ENCODE data around the gene SLC25A51.
A peak's percentile ranks its signal among the peaks of the same experiment; 100 is the strongest.
"Not testable (repeated sequence)": the region's sequence is repeated elsewhere in the genome, so short reads cannot be mapped to it uniquely, and the experiment has no call there.

Gene SLC25A51

GRCh38 chr9:37902796-37903646, 906 bp downstream of the SLC25A51 start:
- H3K27me3 ChIP-seq (ENCODE audit: insufficient read depth, insufficient read length): peaks cover 4% of the 10 kb centered on the region
- no peak for DNase-seq (ENCODE audit: low read depth, low spot score)
- peak overlapping the region; percentile 95 for H3K9ac ChIP-seq (ENCODE audit: insufficient read length, low read depth)
- H3K9me3 ChIP-seq (ENCODE audit: insufficient read depth, low read length): no peaks in the 10 kb centered on the region
- TF ChIP-seq ZNF274 (IDR thresholded peaks at IDR 0.05; ENCODE audit: low read depth, low read length): no peak
- no peak for TF ChIP-seq SUZ12 (IDR thresholded peaks at IDR 0.05; ENCODE audit: extremely low read depth, insufficient read depth, insufficient read length)
- no peak for TF ChIP-seq YY1 (IDR thresholded peaks at IDR 0.05; ENCODE audit: insufficient read depth, insufficient read length)
- peaks cover 5% of the 10 kb centered on the region for H3K4me1 ChIP-seq (ENCODE audit: insufficient read depth, insufficient read length)
- H3K4me3 ChIP-seq (ENCODE audit: insufficient read length, low read depth): peak overlapping the region; percentile 92
- H3K36me3 ChIP-seq (ENCODE audit: insufficient read depth, insufficient read length, low read length): peaks cover 28% of the 10 kb centered on the region

- H3K36me3 ChIP-seq (ENCODE audit: insufficient read depth, insufficient read length, low read length): peaks cover 34% of the 10 kb centered on the region
- peaks cover 5% of the 10 kb centered on the region for H3K4me1 ChIP-seq (ENCODE audit: insufficient read depth, insufficient read length)
- H3K9me3 ChIP-seq (ENCODE audit: insufficient read depth, low read length): no peaks in the 10 kb centered on the region
- H3K9ac ChIP-seq (ENCODE audit: insufficient read length, low read depth): no peak overlapping the region
- H3K4me3 ChIP-seq (ENCODE audit: insufficient read length, low read depth): no peak overlapping the region
- no peak for DNase-seq (ENCODE audit: low read depth, low spot score)
- H3K27me3 ChIP-seq (ENCODE audit: insufficient read depth, insufficient read length): peaks cover 4% of the 10 kb centered on the region
- TF ChIP-seq YY1 (IDR thresholded peaks at IDR 0.05; ENCODE audit: insufficient read depth, insufficient read length): no peak
- no peak for TF ChIP-seq ZNF274 (IDR thresholded peaks at IDR 0.05; ENCODE audit: low read depth, low read length)
- no peak for TF ChIP-seq SUZ12 (IDR thresholded peaks at IDR 0.05; ENCODE audit: extremely low read depth, insufficient read depth, insufficient read length)
These were observed 1.8 kb downstream of the SLC25A51 start for GRCh38 chr9:37902131-37902530.

GRCh38 chr9:37899041-37899440, 4.9 kb downstream of the SLC25A51 start:
- Histone ChIP-seq H3K4me1 (ENCODE audit: insufficient read depth, insufficient read length) (no peaks in the 10 kb centered on the region), H3K9me3 (ENCODE audit: insufficient read depth, low read length) (no peaks in the 10 kb centered on the region), H3K9ac (ENCODE audit: insufficient read length, low read depth) (no peak overlapping the region), H3K4me3 (ENCODE audit: insufficient read length, low read depth) (no peak overlapping the region), H3K27me3 (ENCODE audit: insufficient read depth, insufficient read length) (no peaks in the 10 kb centered on the region), H3K36me3 (ENCODE audit: insufficient read depth, insufficient read length, low read length) (peaks cover 62% of the 10 kb centered on the region)
- no peak for DNase-seq (ENCODE audit: low read depth, low spot score)
- TF ChIP-seq YY1 (IDR thresholded peaks at IDR 0.05; ENCODE audit: insufficient read depth, insufficient read length) (no peak), ZNF274 (IDR thresholded peaks at IDR 0.05; ENCODE audit: low read depth, low read length) (no peak)

- TF ChIP-seq SUZ12 (IDR thresholded peaks at IDR 0.05; ENCODE audit: extremely low read depth, insufficient read depth, insufficient read length) (no peak), ZNF274 (IDR thresholded peaks at IDR 0.05; ENCODE audit: low read depth, low read length) (no peak), YY1 (IDR thresholded peaks at IDR 0.05; ENCODE audit: insufficient read depth, insufficient read length) (no peak)
- H3K36me3 ChIP-seq (ENCODE audit: insufficient read depth, insufficient read length, low read length): peaks cover 76% of the 10 kb centered on the region
- no peaks in the 10 kb centered on the region for H3K4me1 ChIP-seq (ENCODE audit: insufficient read depth, insufficient read length)
- H3K9ac ChIP-seq (ENCODE audit: insufficient read length, low read depth): no peak overlapping the region
- no peaks in the 10 kb centered on the region for H3K9me3 ChIP-seq (ENCODE audit: insufficient read depth, low read length)
- DNase-seq (ENCODE audit: low read depth, low spot score): no peak
- no peaks in the 10 kb centered on the region for H3K27me3 ChIP-seq (ENCODE audit: insufficient read depth, insufficient read length)
- H3K4me3 ChIP-seq (ENCODE audit: insufficient read length, low read depth): no peak overlapping the region
These were observed 6.3 kb downstream of the SLC25A51 start for GRCh38 chr9:37897665-37898064.

GRCh38 chr9:37892063-37892462, 11.9 kb downstream of the SLC25A51 start:
- TF ChIP-seq SUZ12 (IDR thresholded peaks at IDR 0.05; ENCODE audit: extremely low read depth, insufficient read depth, insufficient read length) (no peak), YY1 (IDR thresholded peaks at IDR 0.05; ENCODE audit: insufficient read depth, insufficient read length) (no peak), ZNF274 (IDR thresholded peaks at IDR 0.05; ENCODE audit: low read depth, low read length) (no peak)
- Histone ChIP-seq H3K27me3 (ENCODE audit: insufficient read depth, insufficient read length) (no peaks in the 10 kb centered on the region), H3K9ac (ENCODE audit: insufficient read length, low read depth) (no peak overlapping the region), H3K4me3 (ENCODE audit: insufficient read length, low read depth) (no peak overlapping the region), H3K36me3 (ENCODE audit: insufficient read depth, insufficient read length, low read length) (peaks cover 86% of the 10 kb centered on the region), H3K9me3 (ENCODE audit: insufficient read depth, low read length) (peaks cover 14% of the 10 kb centered on the region; the same call in 1 of the 2 replicates), H3K4me1 (ENCODE audit: insufficient read depth, insufficient read length) (no peaks in the 10 kb centered on the region)
- DNase-seq (ENCODE audit: low read depth, low spot score): no peak

- H3K4me3 ChIP-seq (ENCODE audit: insufficient read length, low read depth); DNase-seq (ENCODE audit: low read depth, low spot score); H3K4me1 ChIP-seq (ENCODE audit: insufficient read depth, insufficient read length); H3K9ac ChIP-seq (ENCODE audit: insufficient read length, low read depth); H3K27me3 ChIP-seq (ENCODE audit: insufficient read depth, insufficient read length): not testable (repeated sequence)
- H3K36me3 ChIP-seq (ENCODE audit: insufficient read depth, insufficient read length, low read length): peaks cover 81% of the 10 kb centered on the region
- peaks cover 14% of the 10 kb centered on the region; the same call in 1 of the 2 replicates for H3K9me3 ChIP-seq (ENCODE audit: insufficient read depth, low read length)
These were observed 12.9 kb downstream of the SLC25A51 start for GRCh38 chr9:37891042-37891441.

- H3K4me3 ChIP-seq (ENCODE audit: insufficient read length, low read depth): no peak overlapping the region
- H3K9me3 ChIP-seq (ENCODE audit: insufficient read depth, low read length): peaks cover 14% of the 10 kb centered on the region; the same call in 1 of the 2 replicates
- H3K27me3 ChIP-seq (ENCODE audit: insufficient read depth, insufficient read length): no peaks in the 10 kb centered on the region
- H3K36me3 ChIP-seq (ENCODE audit: insufficient read depth, insufficient read length, low read length): peaks cover 74% of the 10 kb centered on the region
- DNase-seq (ENCODE audit: low read depth, low spot score): no peak
- no peak for TF ChIP-seq ZNF274 (IDR thresholded peaks at IDR 0.05; ENCODE audit: low read depth, low read length)
- H3K9ac ChIP-seq (ENCODE audit: insufficient read length, low read depth): no peak overlapping the region
- no peaks in the 10 kb centered on the region for H3K4me1 ChIP-seq (ENCODE audit: insufficient read depth, insufficient read length)
These were observed 14.4 kb downstream of the SLC25A51 start for GRCh38 chr9:37889536-37889935.

GRCh38 chr9:37887977-37888583, 15.8 kb downstream of the SLC25A51 start:
- H3K27me3 ChIP-seq (ENCODE audit: insufficient read depth, insufficient read length); H3K4me1 ChIP-seq (ENCODE audit: insufficient read depth, insufficient read length); DNase-seq (ENCODE audit: low read depth, low spot score); H3K9ac ChIP-seq (ENCODE audit: insufficient read length, low read depth); H3K4me3 ChIP-seq (ENCODE audit: insufficient read length, low read depth): not testable (repeated sequence)
- Histone ChIP-seq H3K9me3 (ENCODE audit: insufficient read depth, low read length) (peaks cover 14% of the 10 kb centered on the region; the same call in 1 of the 2 replicates), H3K36me3 (ENCODE audit: insufficient read depth, insufficient read length, low read length) (peaks cover 64% of the 10 kb centered on the region)

Measured in NT2/D1 (cell line).